Lung (tissue), 12 donors: ENCODE results near the gene STEAP4. TPM values are rescaled to one million over a fixed set of nuclear protein-coding genes. Genes with fewer than 3 reads are reported as not detected.

Experiments used
- ATAC-seq: fragments of 200-7000 bp; cut with Tn5 transposase; one replicate; pipeline ENCODE4 v1.9.1; 2020; ENCODE audit warnings: moderate number of reproducible peaks; ENCODE audit not compliant: insufficient read depth, low FRiP score
- DNase-seq, 3 donors: peaks; one replicate each; pipeline ENCODE4 v3.0.0-alpha.2; 2013 to 2017
- H3K27ac ChIP-seq, 2 donors: one replicate each; pipeline ENCODE4 v1.5.1; 2013; ENCODE audit warnings: mild to moderate bottlenecking in 2 of 2, moderate library complexity in 2 of 2, control low read depth in 1 of 2, inconsistent platforms in 1 of 2, low read depth in 1 of 2, low read length in 1 of 2
- H3K27me3 ChIP-seq, 3 donors: one replicate each; pipeline ENCODE4 v1.5.1; 2013; ENCODE audit warnings: low read length in 2 of 3; ENCODE audit not compliant: control insufficient read depth in 3 of 3, insufficient read depth in 3 of 3
- H3K36me3 ChIP-seq, 4 donors: one replicate each; pipeline ENCODE4 v1.5.1; 2013; ENCODE audit warnings: low read length in 4 of 4, mild to moderate bottlenecking in 1 of 4, moderate library complexity in 1 of 4; ENCODE audit not compliant: control insufficient read depth in 4 of 4, insufficient read depth in 4 of 4
- H3K4me1 ChIP-seq, 5 donors: one replicate each; pipeline ENCODE4 v1.5.1; 2013; ENCODE audit warnings: low read length in 5 of 5, mild to moderate bottlenecking in 2 of 5, moderate library complexity in 1 of 5; ENCODE audit not compliant: control insufficient read depth in 5 of 5, insufficient read depth in 5 of 5
- H3K4me3 ChIP-seq: one replicate; pipeline ENCODE4 v1.5.1; 2013; ENCODE audit warnings: mild to moderate bottlenecking, control low read depth, moderate library complexity
- H3K9ac ChIP-seq, 2 donors: one replicate each; pipeline ENCODE4 v1.5.1; 2013; ENCODE audit warnings: low read length in 2 of 2, control low read depth in 1 of 2; ENCODE audit not compliant: insufficient read depth in 1 of 2
- H3K9me3 ChIP-seq, 4 donors: one replicate each; pipeline ENCODE4 v1.5.1; 2013; ENCODE audit warnings: low read length in 3 of 4, mild to moderate bottlenecking in 1 of 4, moderate library complexity in 1 of 4; ENCODE audit not compliant: control insufficient read depth in 4 of 4, insufficient read depth in 3 of 4
- WGBS, 2 donors: extraction: QIAGEN DNeasy Blood & Tissue Kit; methylation state at CpG; one replicate each; pipeline ENCODE4 v1.1.7; 2013; 5-methylcytosine and 5-hydroxymethylcytosine counted together
- polyA plus RNA-seq, 2 donors: library from polyadenylated mRNA; stranded (reverse); fragments of 200-250 nt; gene quantifications; one replicate each; pipeline ENCODE4 v1.2.1, GENCODE V29; 2013
- total RNA-seq, 2 donors: library from RNA; depleted of rRNA in 1 of 2; stranded (reverse); fragments of >200 nt in 1 of 2; gene quantifications; one replicate each; pipeline ENCODE4 v1.2.1, GENCODE V29; 2014 to 2021
- TF ChIP-seq, protein P1 (sequence below): IDR thresholded peaks from 2 replicates; pipeline ENCODE4 v1.5.1; 2012; ENCODE audit warnings: mild to moderate bottlenecking; ENCODE audit errors: control extremely low read depth, extremely low read depth
- donor health status: control.
- donor health status: control.
- donor health status: Bipolar disorder and iron deficiency.
- donor health status: healthy.
- donor health status: DM: yes; HTN: yes; CAD: no.

The STEAP4 gene
- total and polyA plus RNA-seq, 4 donors = 17.1 to 108 (median 58.8) TPM

DNA sequence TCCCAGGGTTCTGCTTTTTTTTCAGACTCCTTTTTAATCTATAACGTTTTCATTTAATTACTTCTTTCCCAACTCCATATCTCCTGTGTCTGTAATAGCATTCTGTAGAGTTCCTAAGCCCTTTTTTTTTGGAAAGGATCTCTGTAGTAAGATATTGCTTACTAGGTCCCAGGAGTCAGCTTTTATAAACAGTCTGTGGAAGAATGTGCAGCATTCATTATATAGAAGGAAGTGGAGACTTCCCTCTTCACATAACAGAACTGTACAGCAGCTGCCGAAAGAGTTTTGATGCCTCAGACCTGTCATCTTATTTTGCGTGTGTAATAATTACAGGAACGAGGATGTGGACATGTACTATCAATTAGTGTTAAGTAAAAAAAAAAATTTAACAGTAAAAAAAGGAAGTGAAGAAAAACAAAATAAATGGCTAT, 7.4 kb upstream of the STEAP4 start:
- Histone ChIP-seq H3K4me1 (peaks cover 0 to 16% (median 0%) of the 10 kb centered on the region in 5 donors), H3K27ac (peak overlapping the region in 1 of 2 donors; percentile 29), H3K4me3 (no peak overlapping the region), H3K9ac (no peak overlapping the region), H3K9me3 (no peaks in the 10 kb centered on the region), H3K27me3 (no peaks in the 10 kb centered on the region), H3K36me3 (no peaks in the 10 kb centered on the region)
- no peak for ATAC-seq
- TF ChIP-seq, protein P1, sequence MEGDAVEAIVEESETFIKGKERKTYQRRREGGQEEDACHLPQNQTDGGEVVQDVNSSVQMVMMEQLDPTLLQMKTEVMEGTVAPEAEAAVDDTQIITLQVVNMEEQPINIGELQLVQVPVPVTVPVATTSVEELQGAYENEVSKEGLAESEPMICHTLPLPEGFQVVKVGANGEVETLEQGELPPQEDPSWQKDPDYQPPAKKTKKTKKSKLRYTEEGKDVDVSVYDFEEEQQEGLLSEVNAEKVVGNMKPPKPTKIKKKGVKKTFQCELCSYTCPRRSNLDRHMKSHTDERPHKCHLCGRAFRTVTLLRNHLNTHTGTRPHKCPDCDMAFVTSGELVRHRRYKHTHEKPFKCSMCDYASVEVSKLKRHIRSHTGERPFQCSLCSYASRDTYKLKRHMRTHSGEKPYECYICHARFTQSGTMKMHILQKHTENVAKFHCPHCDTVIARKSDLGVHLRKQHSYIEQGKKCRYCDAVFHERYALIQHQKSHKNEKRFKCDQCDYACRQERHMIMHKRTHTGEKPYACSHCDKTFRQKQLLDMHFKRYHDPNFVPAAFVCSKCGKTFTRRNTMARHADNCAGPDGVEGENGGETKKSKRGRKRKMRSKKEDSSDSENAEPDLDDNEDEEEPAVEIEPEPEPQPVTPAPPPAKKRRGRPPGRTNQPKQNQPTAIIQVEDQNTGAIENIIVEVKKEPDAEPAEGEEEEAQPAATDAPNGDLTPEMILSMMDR = no peak
- WGBS, 2 donors = 7 to 14% methylated on average over 4 of the region's 4 CpGs
- DNase-seq = peak in 2 of 3 donors; percentile 18 to 26

DNA sequence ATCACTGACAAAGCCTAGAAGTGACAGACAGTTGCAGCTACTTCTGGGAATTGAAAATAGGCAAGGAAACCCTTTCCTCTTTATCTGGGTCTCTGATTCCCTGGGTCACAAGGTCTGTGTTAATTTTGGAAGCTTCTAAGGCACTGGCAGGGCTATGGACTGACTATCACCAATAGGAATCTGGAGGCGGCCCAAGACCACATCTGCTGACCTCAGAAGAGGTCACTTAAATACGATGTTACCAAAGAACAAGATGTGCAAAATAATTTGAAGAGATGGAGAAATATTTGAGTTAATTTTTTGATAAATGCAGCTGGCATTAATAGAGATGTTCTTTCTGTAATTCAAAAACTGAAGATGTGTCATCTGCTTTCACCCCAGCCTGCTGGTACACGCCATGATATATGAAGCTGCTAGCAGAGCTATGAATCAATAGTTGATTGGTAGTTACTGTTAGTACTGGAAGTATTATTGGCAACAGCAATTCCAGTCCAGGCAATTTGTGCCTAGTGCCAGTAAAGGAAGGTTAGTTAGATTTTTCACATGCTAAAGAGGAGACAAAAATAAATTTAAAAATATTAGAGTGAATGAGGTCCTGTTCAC, 5.5 kb upstream of the STEAP4 start:
- ATAC-seq (peak; percentile 45), DNase-seq (no peak)
- no peaks in the 10 kb centered on the region for H3K9me3 ChIP-seq
- no peak overlapping the region for H3K9ac ChIP-seq
- peaks cover 0 to 16% (median 0%) of the 10 kb centered on the region in 5 donors for H3K4me1 ChIP-seq
- no peak overlapping the region for H3K4me3 ChIP-seq
- H3K36me3 ChIP-seq = no peaks in the 10 kb centered on the region
- H3K27ac ChIP-seq = peak overlapping the region in 1 of 2 donors; percentile 75
- TF ChIP-seq, protein P1 = no peak
- no peaks in the 10 kb centered on the region for H3K27me3 ChIP-seq
- 69 to 81% methylated on average over 3 of the region's 3 CpGs for WGBS, 2 donors

DNA sequence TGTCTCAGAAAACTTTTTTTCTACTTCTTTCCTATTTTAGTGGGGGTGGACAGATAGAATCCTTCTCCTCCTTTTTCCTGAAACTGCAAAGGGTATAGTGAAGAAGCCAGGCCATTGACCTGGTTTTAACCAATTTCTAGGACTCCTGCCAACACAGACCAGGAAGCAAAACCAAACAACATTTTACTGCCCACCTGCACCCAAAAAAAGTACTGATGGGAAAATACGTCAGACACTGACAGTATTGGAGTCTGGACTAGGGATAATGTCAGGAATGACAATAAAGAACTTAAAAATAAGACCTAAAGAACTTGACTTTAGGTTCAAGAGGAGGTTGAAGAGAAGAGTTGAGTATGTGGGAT, 5.0 kb upstream of the STEAP4 start:
- WGBS, 2 donors = 54 to 76% methylated on average over 1 of the region's 1 CpG
- TF ChIP-seq, protein P1 = no peak

More for the DNA sequence above, 5.0 kb upstream of the STEAP4 start:
- H3K4me1 ChIP-seq = peaks cover 0 to 16% (median 5%) of the 10 kb centered on the region in 5 donors
- no peaks in the 10 kb centered on the region for H3K36me3 ChIP-seq
- no peaks in the 10 kb centered on the region for H3K27me3 ChIP-seq
- DNase-seq (no peak), ATAC-seq (no peak)
- no peak overlapping the region for H3K4me3 ChIP-seq
- no peak overlapping the region for H3K9ac ChIP-seq
- peak overlapping the region in 1 of 2 donors; percentile 45 for H3K27ac ChIP-seq
- H3K9me3 ChIP-seq = no peaks in the 10 kb centered on the region
